ENCODE measurements around the gene ZMIZ1.

The ZMIZ1 gene

GRCh38 chr10:79238606-79239005 lies 169.8 kb downstream of the ZMIZ1 start:
- FAIRE-seq = no peak

- FAIRE-seq = no peak
These were observed 170.6 kb downstream of the ZMIZ1 start for GRCh38 chr10:79239275-79239779.

GRCh38 chr10:79239924-79240581 lies 171.3 kb downstream of the ZMIZ1 start:
- FAIRE-seq = no peak

GRCh38 chr10:79241629-79241989 lies 172.8 kb downstream of the ZMIZ1 start:
- FAIRE-seq = no peak

GRCh38 chr10:79241990-79242619 lies 173.3 kb downstream of the ZMIZ1 start:
- no peak for FAIRE-seq

GRCh38 chr10:79242620-79243152 lies 173.9 kb downstream of the ZMIZ1 start:
- no peak for FAIRE-seq

GRCh38 chr10:79243181-79244067 lies 174.7 kb downstream of the ZMIZ1 start:
- FAIRE-seq = no peak

GRCh38 chr10:79244068-79244442 lies 175.3 kb downstream of the ZMIZ1 start:
- FAIRE-seq = no peak

- no peak for FAIRE-seq
These were observed 176.2 kb downstream of the ZMIZ1 start for GRCh38 chr10:79244841-79245504.

GRCh38 chr10:79245539-79246208 lies 176.9 kb downstream of the ZMIZ1 start:
- FAIRE-seq = no peak

- FAIRE-seq = no peak
These were observed 177.4 kb downstream of the ZMIZ1 start for GRCh38 chr10:79246209-79246581.

- no peak for FAIRE-seq
These were observed 178.0 kb downstream of the ZMIZ1 start for GRCh38 chr10:79246606-79247275.

- no peak for FAIRE-seq
These were observed 178.8 kb downstream of the ZMIZ1 start for GRCh38 chr10:79247373-79248137.

GRCh38 chr10:79248341-79249185 lies 179.8 kb downstream of the ZMIZ1 start:
- no peak for FAIRE-seq

- FAIRE-seq = no peak
These were observed 180.7 kb downstream of the ZMIZ1 start for GRCh38 chr10:79249186-79250121.

- no peak for FAIRE-seq
These were observed 181.5 kb downstream of the ZMIZ1 start for GRCh38 chr10:79250259-79250658.

- FAIRE-seq = no peak
These were observed 183.7 kb downstream of the ZMIZ1 start for GRCh38 chr10:79252450-79252849.

- no peak for FAIRE-seq
These were observed 184.2 kb downstream of the ZMIZ1 start for GRCh38 chr10:79252971-79253370.

- no peak for FAIRE-seq
These were observed 184.9 kb downstream of the ZMIZ1 start for GRCh38 chr10:79253704-79254103.
